ENCODE measurements around the gene PCDHGC4.

PCDHGC4 gene

GRCh38 chr5:141533897-141534296 is 49.1 kb downstream of the PCDHGC4 start:
- H3K9me3 ChIP-seq (ENCODE audit: control insufficient read depth, low read length), result no peaks in the 10 kb centered on the region
- H3K4me1 ChIP-seq (ENCODE audit: control insufficient read depth, insufficient read depth, low read length, poor library complexity, severe bottlenecking), result no peaks in the 10 kb centered on the region
- no peak overlapping the region for H3K4me3 ChIP-seq (ENCODE audit: extremely low read depth, insufficient read depth, low read length, poor library complexity, severe bottlenecking)
- WGBS, 2 experiments (ENCODE audit: insufficient coverage in 2 of 2), result 83% methylated on average over 1 of the region's 1 CpG; no CpG with 5 or more reads in 1 of the 2 experiments
- no peak overlapping the region for H3K27ac ChIP-seq (ENCODE audit: low read depth, low read length, severe bottlenecking)
- H3K36me3 ChIP-seq (ENCODE audit: control insufficient read depth, insufficient read depth, low read length), result peaks cover 55% of the 10 kb centered on the region

- WGBS, 2 experiments (ENCODE audit: insufficient coverage in 2 of 2), result 89 to 97% methylated on average over 2 to 4 of the region's 4 CpGs
- Histone ChIP-seq H3K9me3 (ENCODE audit: control insufficient read depth, low read length) (no peaks in the 10 kb centered on the region), H3K4me1 (ENCODE audit: control insufficient read depth, insufficient read depth, low read length, poor library complexity, severe bottlenecking) (no peaks in the 10 kb centered on the region), H3K36me3 (ENCODE audit: control insufficient read depth, insufficient read depth, low read length) (peaks cover 54% of the 10 kb centered on the region), H3K27ac (ENCODE audit: low read depth, low read length, severe bottlenecking) (no peak overlapping the region), H3K4me3 (ENCODE audit: extremely low read depth, insufficient read depth, low read length, poor library complexity, severe bottlenecking) (no peak overlapping the region)
These were observed 49.8 kb downstream of the PCDHGC4 start for GRCh38 chr5:141534492-141535213.

Measured in mesodermal cell (in vitro differentiated cells).